Femur (tissue), 1 donor: Measurements from ENCODE around the gene CCDC170.

ENCODE experiments used
- DNase-seq: peaks from one replicate; pipeline ENCODE4 v3.0.0-alpha.2; 2017

CCDC170 gene

DNA sequence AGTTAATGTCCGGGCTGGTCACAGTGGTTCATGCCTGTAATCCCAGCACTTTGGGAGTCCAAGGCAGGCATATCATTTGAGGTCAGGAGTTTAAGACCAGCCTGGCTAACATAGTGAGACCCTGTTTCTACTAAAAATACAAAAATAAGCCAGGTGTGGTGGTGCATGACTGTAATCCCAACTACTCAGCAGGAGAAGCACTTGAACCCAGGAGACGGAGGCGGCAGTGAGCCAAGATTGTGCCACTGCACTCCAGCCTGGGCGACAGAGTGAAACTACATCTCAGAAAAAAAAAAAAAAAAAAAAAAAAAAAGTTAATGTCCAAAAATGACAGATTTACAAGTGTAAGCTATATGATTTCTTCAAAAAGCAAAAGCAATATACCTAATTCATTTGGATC is 124.9 kb downstream of the CCDC170 start:
- DNase-seq, result no peak

DNA sequence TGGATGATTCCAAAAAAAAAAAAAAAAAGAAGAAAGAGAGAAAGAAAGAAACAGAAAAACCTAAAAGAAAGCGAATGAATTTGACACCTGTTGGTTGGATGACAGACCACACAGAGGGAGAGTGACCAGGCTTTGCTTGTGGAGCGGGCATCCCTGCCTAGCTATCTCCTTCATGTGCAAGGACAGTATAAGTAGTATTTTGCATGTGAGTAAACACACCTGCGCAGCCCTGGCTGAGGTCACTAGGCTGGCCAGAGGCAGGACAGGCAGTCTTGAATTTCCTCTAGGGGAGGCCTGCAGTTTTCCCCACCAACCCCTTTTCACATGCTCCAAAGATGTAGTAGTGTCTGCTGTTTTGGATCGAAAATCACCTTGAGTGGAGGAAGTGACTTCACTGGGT is 126.4 kb downstream of the CCDC170 start:
- no peak for DNase-seq

DNA sequence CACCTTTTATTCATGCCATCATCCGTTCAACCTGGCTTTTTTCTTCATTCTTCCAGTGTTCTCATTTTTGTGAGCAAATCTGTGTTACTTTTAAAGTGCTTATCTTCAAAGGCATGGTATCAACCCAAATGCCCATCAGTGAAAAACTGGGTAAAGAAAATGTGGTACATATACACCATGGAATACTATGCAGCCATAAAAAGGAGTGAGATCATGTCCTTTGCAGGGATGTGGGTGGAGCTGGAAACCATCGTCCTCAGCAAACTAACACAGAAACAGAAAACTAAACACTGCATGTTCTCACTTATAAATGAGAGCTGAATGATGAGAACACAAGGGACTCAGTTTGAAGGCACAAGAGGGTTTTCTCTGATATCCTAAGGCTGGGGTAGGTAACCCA is 130.3 kb downstream of the CCDC170 start:
- no peak for DNase-seq

DNA sequence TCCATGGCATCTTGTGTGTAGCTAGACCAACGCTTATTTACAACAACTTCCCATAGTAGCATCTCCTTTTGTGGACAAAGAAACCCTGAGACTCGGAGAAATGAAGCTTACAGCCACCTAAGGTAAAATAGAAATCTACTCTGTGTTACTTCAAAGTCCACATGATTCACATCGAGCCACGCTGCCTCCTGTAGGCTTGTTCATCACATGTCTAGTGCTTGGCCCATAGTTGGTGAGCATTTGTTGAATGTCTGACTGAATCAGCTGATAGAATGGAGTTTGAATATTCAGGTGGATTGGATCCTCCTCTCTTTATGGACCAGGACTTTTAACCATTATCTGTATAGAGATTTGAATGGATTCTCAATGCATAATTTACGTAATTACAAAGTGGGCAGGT is 130.7 kb downstream of the CCDC170 start:
- DNase-seq, result no peak

DNA sequence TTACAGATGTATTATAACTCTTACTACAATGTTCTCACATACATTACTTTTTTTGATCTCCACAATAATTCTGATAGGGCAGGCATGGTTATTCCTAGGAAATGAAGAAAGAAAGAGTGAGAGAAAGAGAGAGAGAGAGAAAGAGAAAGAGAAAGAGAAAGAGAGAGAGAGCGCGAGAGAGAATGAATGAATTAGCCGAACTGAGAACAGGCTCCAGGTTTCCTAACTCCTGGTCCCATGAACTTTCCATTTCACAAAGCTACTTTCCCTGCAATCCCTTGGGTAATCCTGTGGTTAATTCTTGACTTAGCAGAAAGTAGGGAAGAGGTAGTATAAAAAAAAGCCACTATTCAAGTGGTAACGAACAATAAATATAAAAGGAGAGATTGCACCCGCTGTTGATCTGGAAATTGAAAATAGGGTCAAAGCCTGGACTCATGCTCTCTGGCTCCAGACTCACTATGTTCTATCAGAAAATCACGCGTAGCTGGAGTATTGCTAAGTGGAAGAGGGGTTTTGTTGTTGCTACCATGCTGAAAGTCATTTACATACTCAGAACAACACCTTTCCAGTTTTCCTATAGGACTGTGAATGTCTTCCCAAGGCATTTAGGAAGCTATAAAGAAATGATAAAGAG is 131.2 kb downstream of the CCDC170 start:
- DNase-seq, result no peak

DNA sequence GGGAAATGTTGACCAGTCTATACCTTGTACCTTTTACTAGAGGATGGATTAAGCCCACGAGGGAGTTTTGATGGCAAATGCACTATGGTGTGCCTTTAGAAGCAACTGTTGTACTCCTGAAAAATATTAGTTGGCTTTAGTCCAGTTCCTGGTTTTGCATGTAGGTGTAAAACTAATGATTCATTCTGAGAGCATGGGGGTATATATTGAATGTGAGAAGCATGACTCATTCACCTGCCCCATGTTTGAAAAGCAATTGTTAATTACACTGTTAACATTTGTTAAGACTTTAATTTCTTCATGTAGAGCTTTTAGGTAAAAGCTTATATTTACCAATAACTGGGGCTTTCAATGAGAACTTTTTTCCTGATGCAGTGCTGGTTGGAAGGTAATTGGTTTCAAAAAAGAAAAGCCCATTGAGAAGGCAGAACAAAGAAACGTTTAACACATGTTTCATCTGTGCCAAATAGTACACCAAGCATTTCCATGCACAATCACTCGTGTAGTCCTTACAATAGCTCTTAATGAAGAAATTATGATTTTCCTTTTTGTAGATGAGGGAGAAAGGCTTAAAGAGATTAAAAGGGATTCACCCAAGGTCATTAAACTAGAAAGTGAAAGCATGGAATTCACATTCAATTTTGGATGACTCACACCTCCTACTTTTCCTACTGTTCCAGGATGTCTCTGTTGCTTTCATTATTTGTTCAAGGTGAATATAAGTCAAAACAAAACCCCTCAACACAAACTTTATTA is 134.1 kb downstream of the CCDC170 start:
- no peak for DNase-seq

GRCh38 chr6:151629791-151630190 is 136.0 kb downstream of the CCDC170 start:
- DNase-seq, result no peak

DNA sequence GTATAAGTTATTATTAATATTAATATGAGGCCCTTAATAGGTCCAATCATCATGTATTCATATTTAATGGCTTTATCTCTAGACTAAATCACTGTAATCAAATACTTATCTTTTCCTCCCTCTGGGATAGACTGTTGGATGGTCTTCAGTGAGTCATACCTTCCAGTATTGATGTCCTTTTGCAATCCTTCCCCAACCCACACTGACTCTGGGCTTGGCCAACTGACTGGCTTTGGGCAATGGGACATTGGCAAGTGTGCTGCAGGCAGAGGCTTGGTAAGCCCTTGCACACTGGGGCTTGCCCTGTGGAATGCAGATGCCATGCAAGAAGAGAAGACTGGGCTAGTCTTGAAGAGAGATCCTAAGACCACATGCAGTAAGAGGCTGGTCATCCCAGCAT is 136.6 kb downstream of the CCDC170 start:
- no peak for DNase-seq

GRCh38 chr6:151630991-151631655 is 137.3 kb downstream of the CCDC170 start:
- no peak for DNase-seq

GRCh38 chr6:151632415-151632987 is 138.7 kb downstream of the CCDC170 start:
- DNase-seq, result no peak

DNA sequence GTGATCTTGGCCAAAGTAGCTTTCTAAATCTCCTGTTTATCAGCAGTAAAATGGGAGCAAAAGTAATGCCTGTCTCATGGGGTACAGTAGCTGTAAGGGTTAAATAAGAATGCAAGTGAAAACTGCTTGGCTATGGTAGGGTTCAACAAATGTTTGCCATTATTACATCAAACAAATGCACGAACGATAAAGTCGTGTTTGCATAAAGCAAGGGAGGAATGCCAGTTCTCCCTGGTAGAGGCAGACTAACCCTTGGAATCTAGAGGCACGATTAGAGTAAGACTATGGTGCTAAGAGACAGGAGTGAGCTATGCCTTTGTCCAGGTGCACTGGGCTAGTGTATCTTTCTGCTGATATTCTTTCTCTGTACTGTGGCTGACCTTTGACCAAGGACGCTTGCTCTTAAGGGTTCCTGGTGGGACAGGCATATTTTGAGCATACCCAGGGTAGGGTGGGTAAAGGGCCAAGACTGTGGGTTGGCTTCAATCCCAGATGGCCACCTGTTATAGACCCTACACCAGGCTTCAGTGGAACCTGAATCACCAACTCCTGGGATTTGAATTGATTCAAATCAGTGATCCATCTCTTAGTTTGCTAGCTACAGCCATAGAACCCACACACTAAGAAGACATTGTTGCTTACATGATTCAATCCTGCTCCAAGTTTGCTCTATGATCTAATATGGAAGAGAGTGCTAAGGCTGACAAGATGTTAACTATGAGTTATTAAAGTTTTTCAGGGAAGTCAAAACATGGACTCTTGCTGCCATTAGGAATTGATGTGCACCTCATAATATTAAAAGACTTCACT is 139.9 kb downstream of the CCDC170 start:
- no peak for DNase-seq

GRCh38 chr6:151634336-151634720 is 140.5 kb downstream of the CCDC170 start:
- DNase-seq, result no peak

DNA sequence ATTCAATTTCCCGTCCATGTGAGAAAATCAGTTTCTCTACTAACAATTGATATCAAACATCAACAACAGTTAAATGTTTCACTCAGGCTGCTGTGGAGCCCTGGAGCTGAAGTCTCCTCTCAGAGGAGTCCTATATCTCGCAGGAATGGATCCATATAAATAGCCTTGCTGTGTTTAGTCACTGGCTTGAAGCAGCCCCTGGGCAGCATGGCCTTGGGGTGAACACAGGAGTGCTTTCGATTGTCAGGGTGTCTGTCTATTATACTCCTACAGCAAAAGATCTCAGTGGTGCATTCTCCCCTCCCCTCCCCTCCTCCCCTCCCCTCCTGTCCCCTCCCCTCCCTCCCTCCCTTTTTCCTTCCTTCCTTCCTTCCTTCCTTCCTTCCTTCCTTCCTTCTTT is 141.9 kb downstream of the CCDC170 start:
- DNase-seq, result no peak

- DNase-seq, result no peak
Observed at GRCh38 chr6:151637814-151638213, 144.0 kb downstream of the CCDC170 start.

DNA sequence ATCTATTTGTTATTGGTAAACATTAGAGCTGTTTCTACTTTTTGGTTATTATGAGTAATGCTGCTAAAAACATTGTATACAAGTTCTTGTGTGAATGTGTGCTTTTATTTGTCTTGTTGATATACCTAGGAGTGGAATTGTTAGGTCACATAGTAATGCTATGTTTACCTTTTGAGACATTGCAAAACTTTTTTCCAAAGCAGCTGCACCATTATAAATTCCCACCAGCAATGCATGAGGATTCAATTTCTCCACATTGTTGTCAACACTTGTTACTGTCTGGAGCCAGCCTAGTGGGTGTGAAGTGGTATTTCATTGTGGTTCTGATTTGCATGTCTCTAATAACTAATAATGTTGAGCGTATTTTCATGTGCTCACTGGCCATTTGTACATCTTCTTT is 145.9 kb downstream of the CCDC170 start:
- DNase-seq, result no peak

DNA sequence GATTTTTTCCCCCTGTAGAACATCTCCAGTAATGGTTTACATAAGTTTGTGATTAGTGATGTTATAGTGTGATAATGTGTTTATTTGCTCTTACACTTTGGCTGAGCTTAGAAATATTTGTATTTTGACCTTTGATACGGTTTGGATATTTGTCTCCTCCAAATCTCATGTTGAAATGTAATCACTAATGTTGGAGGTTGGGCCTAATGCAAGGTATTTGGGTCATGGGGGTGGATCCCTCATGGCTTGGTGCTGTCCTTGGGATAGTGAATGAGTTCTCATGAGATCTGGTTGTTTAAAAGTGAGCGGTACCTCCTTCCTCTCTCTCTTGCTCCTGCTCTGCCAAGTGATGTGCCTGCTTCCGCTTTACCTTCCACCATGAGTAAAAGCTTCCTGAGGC is 147.2 kb downstream of the CCDC170 start:
- no peak for DNase-seq

GRCh38 chr6:151647976-151648639 is 154.3 kb downstream of the CCDC170 start:
- DNase-seq, result no peak

DNA sequence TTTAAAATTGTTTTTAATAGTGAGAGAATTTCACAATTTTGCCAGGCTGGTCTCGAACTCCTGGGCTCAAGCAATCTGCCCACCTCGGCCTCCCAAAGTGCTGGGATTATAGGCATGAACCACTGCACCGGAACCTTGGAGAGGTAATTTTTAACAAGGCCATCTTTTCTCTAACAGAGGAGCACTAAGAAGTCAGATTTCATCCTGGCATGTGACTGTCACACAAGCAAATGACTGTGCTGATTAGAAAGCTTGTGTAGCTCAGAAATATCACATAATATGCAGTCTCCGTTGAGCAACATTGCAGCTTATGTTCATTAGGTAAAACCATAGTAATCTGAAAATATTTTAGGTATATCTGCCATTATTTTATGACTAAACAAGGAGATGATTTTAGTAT is 156.0 kb downstream of the CCDC170 start:
- no peak for DNase-seq

DNA sequence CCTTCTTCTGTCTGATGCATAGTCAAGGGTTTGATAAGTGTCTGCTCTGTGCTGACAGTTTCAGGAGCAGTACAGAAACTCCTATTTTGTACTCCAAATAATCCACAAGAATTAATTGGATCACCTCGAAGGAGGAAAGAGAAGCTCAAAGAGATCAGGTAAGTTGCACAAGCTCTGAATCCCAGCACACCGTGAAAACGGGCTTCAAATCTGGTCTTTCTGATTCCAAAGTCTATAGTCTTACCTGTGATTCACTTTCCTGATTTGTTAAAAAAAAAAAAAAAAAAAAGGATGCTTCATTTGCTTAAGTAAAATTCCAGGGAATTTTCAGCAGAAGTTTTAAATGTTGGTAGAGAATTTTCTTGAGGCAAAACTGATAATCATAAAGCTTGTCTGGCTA is 157.8 kb downstream of the CCDC170 start:
- no peak for DNase-seq

GRCh38 chr6:151652325-151652724 is 158.5 kb downstream of the CCDC170 start:
- DNase-seq, result no peak

GRCh38 chr6:151655099-151655498 is 161.3 kb downstream of the CCDC170 start:
- no peak for DNase-seq

- no peak for DNase-seq
Observed at GRCh38 chr6:151656392-151656791, 162.6 kb downstream of the CCDC170 start.
